OCI-LY1 (cell line): ENCODE results near the gene CLIC4.

Experiments used
- CTCF ChIP-seq: fragments of 200-600 bp; sonication (generic), shearing (Covaris generic); IDR thresholded peaks from 2 replicates; pipeline ENCODE4 v1.5.1; 2017; ENCODE audit warnings: mild to moderate bottlenecking, antibody characterized with exemption, low read length, moderate library complexity, mixed read lengths
- EZH2 ChIP-seq: fragments of 200-600 bp; sonication (generic), shearing (Covaris generic); IDR thresholded peaks from 2 replicates; pipeline ENCODE4 v1.8.0; 2017; ENCODE audit warnings: borderline replicate concordance, mixed run types, mild to moderate bottlenecking, antibody characterized with exemption, low read length, moderate library complexity, mixed read lengths

- TF ChIP-seq CTCF: no peak
- no peak for TF ChIP-seq EZH2
These were observed 20.2 kb downstream of the CLIC4 start for GRCh38 chr1:24765308-24765988.
